A673 (cell line): Measurements from ENCODE around the gene CRISPLD2.

Experiments
- CTCF ChIP-seq: fragments of 300-800, 200-600 bp; sonication (generic); conservative IDR thresholded peaks from 2 replicates; pipeline ENCODE4 v1.5.1; 2017; ENCODE audit warnings: low read depth, mild to moderate bottlenecking, antibody characterized with exemption, low read length, moderate library complexity, mixed read lengths
- EZH2 ChIP-seq: fragments of 200-600 bp; sonication (generic); IDR thresholded peaks from 2 replicates; pipeline ENCODE4 v1.6.1; 2017; ENCODE audit warnings: borderline replicate concordance, low read depth, mild to moderate bottlenecking, mixed read lengths, antibody characterized with exemption, low read length; ENCODE audit not compliant: poor library complexity, severe bottlenecking

- TF ChIP-seq EZH2: no peak
- no peak for TF ChIP-seq CTCF
Measured at GRCh38 chr16:84786605-84787262, 33.1 kb upstream of the CRISPLD2 start.
